Effector CD8-positive, alpha-beta T cell (primary cell): ENCODE data around the gene EIF3D.

ENCODE experiments used
- DNase-seq: peaks from one replicate; lab custom pipeline; 2025; lab: John Stamatoyannopoulos, UW

Gene EIF3D

DNA sequence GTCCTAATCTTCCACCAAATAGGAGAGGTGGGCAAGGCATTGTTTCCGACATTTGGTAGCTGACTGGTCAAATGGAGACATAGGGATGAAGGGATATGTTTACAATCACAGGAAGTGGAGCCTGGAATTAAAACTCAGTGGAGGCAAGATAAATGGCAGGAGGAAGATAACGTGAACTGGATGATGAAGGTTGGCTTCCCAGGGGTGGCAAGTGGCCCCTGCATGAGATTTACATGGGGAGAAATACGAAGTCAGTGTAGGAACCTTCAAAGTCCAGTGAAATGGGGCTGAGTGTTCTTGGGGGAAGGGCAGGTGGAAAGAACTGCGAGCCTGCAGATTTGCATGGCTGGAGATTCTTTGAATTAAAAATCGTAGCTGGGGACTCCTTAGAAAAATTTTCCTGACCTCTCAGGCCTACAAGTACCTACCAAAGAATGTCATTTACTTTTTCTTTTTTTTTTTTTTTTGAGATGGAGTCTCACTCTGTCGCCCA lies 21.4 kb downstream of the EIF3D start:
- no peak for DNase-seq

GRCh38 chr22:36506637-36507517 lies 22.1 kb downstream of the EIF3D start, which contains the start of gene FOXRED2:
Gene FOXRED2, minus strand, starts transcription at chr22:36507040. Its CDS starts 618 bp downstream, at chr22:36506422.
- DNase-seq = peak; percentile 79

DNA sequence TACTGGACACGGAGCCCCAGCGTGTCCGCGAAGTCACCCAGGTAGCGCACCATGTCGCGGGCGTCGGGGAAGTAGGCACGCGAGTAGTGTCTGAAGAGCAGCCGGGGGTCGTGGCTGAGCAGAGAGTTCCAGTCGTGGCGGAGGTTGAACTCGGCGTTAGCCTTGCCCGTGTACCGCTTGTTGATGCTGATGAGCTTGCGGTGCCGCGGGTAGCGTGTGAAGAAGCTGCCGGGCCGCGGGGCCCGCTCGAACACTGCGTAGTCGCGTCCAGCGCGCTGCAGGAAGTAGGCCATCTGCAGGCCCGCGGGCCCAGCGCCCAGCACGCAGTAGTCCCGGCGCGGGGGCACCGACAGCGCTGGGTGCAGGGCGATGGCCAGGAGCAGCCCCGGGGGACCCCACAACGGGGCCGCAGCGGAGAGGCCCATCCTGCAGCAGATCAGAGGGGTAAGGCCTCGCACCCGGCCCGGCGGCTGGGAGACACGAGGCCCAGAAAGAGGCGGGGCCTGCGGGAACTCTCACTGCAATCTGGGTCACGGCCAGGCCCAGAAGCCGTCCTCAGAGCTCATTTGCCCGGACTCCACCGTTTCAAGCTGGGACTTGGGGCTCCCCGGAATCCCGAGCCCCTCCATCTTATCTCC lies 22.8 kb downstream of the EIF3D start:
- DNase-seq = no peak

GRCh38 chr22:36497910-36498665 lies 30.9 kb downstream of the EIF3D start:
- DNase-seq = no peak

DNA sequence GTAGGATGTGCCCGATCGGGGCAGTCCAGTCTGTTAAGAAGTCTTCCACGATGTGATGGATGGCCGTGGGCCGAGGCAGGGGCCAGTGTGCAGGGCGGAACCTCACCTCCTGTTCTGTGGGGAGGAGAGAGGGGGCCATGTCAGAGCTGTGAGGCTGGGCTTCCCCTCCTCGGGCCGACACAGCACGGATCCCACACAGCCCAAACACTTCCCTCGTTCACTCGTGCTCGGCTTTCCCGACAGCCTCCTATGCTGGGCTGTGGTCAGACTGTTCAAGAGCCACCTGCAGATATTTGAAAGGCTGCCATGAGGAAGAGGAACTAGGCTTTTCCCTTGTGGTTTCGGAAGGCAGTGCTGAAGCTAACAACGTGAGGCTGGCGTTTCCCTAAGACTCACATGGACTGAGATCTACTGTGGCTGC lies 35.3 kb downstream of the EIF3D start:
- DNase-seq = no peak

- no peak for DNase-seq
These were observed 36.9 kb downstream of the EIF3D start for GRCh38 chr22:36492109-36492508.

DNA sequence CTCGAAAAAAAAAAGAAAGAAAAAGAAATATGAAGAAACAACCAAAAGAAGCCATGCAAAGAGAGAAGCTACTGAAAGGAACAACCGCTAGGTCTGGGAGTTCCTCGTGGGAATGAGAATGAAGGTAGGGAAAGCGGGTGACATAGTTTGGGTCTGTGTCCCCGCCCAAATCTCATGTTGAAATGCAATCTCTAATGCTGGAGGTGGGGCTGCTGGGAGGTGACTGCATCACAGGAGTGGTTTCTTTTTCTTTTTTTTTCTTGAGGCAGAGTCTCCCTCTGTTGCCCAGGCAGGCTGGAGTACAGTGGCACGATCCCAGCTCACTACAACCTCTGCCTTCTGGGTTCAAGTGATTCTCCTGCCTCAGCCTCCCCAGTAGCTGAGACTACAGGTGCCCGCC lies 37.8 kb downstream of the EIF3D start:
- no peak for DNase-seq

GRCh38 chr22:36486619-36487384 lies 42.2 kb downstream of the EIF3D start:
- peak; percentile 54 for DNase-seq

DNA sequence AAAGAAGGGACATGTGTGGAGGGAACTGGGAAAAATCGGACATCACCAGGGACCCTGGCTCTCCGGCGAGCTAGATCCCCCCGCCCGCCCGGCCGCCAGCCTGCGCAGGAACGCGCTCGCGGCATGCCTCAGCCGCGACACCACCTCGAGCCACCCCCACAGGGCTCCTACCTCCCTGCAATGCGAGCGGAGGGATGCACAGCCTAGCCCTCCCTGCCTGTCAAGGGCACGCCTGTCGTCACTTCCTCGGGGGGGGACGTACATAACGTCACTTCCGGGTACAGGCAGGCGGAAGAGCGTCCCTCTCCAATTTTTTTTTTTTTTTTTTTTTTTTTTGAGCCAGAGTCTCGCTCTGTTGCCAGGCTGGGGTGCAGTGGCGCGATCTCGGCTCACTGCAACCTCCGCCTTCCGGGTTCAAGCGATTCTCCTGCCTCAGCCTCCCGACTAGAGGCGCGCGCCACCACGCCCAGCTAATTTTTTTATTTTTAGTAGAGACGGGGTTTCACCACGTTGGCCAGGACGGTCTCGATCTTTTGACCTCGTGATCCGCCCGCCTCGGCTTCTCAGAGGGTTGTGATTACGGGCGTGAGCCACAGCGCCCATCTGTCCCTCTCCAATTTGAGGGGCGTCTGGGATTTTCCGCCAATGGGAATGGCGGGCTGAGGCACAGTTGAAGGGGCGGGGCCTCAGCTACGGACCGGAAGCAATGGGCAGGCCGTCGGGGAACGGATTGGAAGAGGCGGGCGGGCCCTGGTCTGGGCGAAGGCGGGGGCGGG lies 47.4 kb downstream of the EIF3D start, which contains the start of gene TXN2:
Gene TXN2, minus strand, starts transcription at position 248 of the 776 bp plus-strand sequence. CDS start 803 bp downstream, outside the sequence.
- DNase-seq = peak; percentile 93

DNA sequence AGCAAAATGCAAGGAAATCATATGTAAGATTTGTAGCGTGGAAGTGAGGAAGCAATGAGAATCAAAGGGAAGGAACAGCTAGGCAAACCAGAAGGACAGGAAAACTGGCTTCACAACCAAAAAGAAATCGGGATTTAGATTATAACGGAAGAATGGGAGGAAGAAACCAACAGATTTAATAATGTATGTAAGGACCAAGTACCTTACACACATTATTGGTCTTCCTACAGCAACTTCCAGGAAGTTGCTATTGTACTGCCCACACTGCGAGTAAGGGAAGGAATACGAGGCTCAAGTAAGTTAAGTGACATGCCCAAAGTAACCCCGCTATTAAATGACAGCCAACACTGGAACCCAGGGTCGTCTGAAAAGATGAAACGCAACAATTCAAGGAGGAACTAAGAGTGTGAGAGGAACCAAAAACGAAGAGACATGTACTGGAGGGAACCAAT lies 48.0 kb downstream of the EIF3D start:
- DNase-seq = no peak

- DNase-seq = no peak
These were observed 50.0 kb downstream of the EIF3D start for GRCh38 chr22:36478966-36479365.

DNA sequence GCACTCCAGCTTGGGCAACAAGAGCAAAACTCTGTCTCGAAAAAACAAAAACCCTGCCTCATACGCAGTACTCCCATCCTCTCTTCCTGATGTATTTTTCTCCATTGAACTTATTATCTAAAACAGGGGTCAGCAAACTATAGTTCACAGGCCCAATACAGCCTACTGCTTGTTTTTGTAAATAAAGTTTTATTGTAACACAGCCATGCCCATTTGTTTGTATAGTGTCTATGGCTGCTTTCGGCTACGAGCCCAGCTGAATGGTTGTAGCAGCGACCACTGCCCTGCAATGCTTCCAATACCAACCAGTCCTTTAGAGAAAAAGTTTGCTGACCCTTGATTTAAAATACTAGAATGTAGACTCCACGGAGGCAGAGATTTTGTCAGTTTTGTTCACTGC lies 53.6 kb downstream of the EIF3D start:
- no peak for DNase-seq

DNA sequence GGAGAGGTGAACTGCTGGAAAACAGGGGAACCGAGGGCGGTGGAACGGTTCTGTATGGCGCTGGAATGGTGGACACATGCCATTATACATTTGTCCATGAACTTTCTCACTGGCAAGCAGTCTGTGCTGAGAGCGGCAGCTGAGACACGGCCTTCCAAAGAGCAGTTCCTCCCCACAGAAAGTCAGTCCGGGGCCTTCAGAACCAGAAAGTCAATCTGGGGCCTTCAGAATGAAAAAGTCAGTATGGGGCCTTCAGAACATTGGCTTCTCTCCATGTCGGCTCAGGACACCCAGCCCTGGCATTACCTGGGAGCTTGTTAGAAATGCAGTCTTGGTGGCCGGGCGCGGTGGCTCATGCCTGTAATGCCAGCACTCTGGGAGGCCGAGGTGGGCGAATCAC lies 56.3 kb downstream of the EIF3D start:
- DNase-seq = no peak

DNA sequence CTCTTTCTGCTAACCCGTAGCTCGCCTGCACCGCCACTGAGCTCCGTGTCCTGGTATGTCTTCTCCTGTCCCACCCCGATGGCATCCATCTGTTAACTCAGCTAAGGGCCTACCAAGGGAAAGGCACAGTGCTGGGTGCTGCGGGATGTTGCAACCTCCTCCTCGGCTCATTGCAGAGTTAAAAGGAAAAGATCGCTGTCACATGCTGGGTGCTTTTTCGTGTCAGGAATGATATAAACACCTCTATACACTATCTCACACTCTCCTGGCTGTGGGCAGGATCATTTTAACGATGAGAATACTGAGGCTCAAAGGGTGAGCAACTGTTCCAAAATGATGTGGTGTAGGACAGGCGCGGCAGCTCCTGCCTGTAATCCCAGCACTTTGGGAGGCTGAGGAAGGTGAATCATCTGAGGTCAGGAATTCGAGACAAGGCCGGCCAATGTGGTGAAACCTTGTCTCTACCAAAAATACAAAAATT lies 57.6 kb downstream of the EIF3D start:
- DNase-seq = no peak

DNA sequence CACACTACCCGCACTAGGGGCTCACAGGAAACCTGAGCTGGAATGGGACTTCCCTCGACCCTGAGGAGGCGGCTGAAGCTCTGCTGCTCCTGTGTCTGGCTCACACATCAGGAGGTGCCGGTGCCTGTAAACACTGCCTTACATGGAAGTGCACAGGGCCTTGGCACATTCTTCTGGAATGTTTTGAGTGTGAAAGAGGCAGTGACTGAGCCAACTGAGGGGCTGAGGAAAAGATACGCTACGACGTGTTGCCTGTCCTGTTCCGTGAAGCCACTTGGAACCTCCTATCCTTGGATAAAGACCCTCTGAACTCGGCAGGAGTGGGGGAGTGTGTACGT lies 58.0 kb downstream of the EIF3D start:
- DNase-seq = no peak

- DNase-seq = peak; percentile 70
These were observed 58.6 kb downstream of the EIF3D start for GRCh38 chr22:36470162-36470993.

- no peak for DNase-seq
These were observed 59.8 kb downstream of the EIF3D start for GRCh38 chr22:36469094-36469710.

GRCh38 chr22:36467946-36468345 lies 61.0 kb downstream of the EIF3D start:
- no peak for DNase-seq
